GM21529 (cell line): ENCODE measurements around the gene NT5DC1.
"Not testable (repeated sequence)": the region's sequence is repeated elsewhere in the genome, so short reads cannot be mapped to it uniquely, and the experiment has no call there.

Source experiments
- ATAC-seq: cut with Tn5 transposase; IDR thresholded peaks from one replicate; pipeline ENCODE4 v1.9.1; 2021; ENCODE audit not compliant: unreplicated experiment

Gene NT5DC1

GRCh38 chr6:116271149-116271708 is 170.6 kb downstream of the NT5DC1 start:
- ATAC-seq, result no peak

- ATAC-seq, result no peak
Observed at GRCh38 chr6:116277124-116277523, 176.5 kb downstream of the NT5DC1 start.

- no peak for ATAC-seq
Observed at GRCh38 chr6:116278481-116278829, 177.8 kb downstream of the NT5DC1 start.

GRCh38 chr6:116278854-116279231 is 178.2 kb downstream of the NT5DC1 start:
- ATAC-seq, result no peak

GRCh38 chr6:116279232-116280160 is 178.8 kb downstream of the NT5DC1 start, which contains the start of gene TSPYL1:
Gene TSPYL1, minus strand, starts transcription at chr6:116279930. Its CDS starts 100 bp downstream, at chr6:116279830.
- peak; percentile 94 for ATAC-seq

- no peak for ATAC-seq
Observed at GRCh38 chr6:116280161-116280932, 179.7 kb downstream of the NT5DC1 start.

GRCh38 chr6:116280933-116281316 is 180.3 kb downstream of the NT5DC1 start:
- no peak for ATAC-seq

GRCh38 chr6:116282698-116283097 is 182.0 kb downstream of the NT5DC1 start:
- no peak for ATAC-seq

GRCh38 chr6:116283191-116283590 is 182.5 kb downstream of the NT5DC1 start:
- no peak for ATAC-seq

- not testable (repeated sequence) for ATAC-seq
Observed at GRCh38 chr6:116284984-116285383, 184.3 kb downstream of the NT5DC1 start.

- no peak for ATAC-seq
Observed at GRCh38 chr6:116286773-116287358, 186.2 kb downstream of the NT5DC1 start.

GRCh38 chr6:116287689-116288282 is 187.1 kb downstream of the NT5DC1 start:
- no peak for ATAC-seq

GRCh38 chr6:116289876-116290275 is 189.2 kb downstream of the NT5DC1 start:
- ATAC-seq, result no peak

- ATAC-seq, result no peak
Observed at GRCh38 chr6:116290799-116291198, 190.1 kb downstream of the NT5DC1 start.

GRCh38 chr6:116291701-116292396 is 191.2 kb downstream of the NT5DC1 start:
- ATAC-seq, result no peak

- ATAC-seq, result no peak
Observed at GRCh38 chr6:116292553-116292952, 191.9 kb downstream of the NT5DC1 start.

- no peak for ATAC-seq
Observed at GRCh38 chr6:116298273-116298672, 197.6 kb downstream of the NT5DC1 start.

- no peak for ATAC-seq
Observed at GRCh38 chr6:116298973-116299372, 198.3 kb downstream of the NT5DC1 start.
